ENCODE data around the gene KCNG3.

KCNG3 gene

GRCh38 chr2:42442774-42443173, 51.0 kb downstream of the KCNG3 start:
- H3K4me1 ChIP-seq = peaks cover 0 to 4% (median 0%) of the 10 kb centered on the region in 10 experiments; a peak in 1 of 20 replicates
- no peak overlapping the region for H3K4me2 ChIP-seq
- H3K9me3 ChIP-seq (replicated peaks in 1 of 11) = no peaks in the 10 kb centered on the region
- TF ChIP-seq Cebpa-rat (IDR thresholded peaks at IDR 0.05) = no peak
- H3K27me3 ChIP-seq = no peaks in the 10 kb centered on the region
- no peak overlapping the region for H3K9ac ChIP-seq
- no peaks in the 10 kb centered on the region for H4K20me1 ChIP-seq
- H3K27ac ChIP-seq = no peak overlapping the region
- no peak overlapping the region for H3K4me3 ChIP-seq
- H3K36me3 ChIP-seq = no peaks in the 10 kb centered on the region

GRCh38 chr2:42438685-42439084, 55.1 kb downstream of the KCNG3 start:
- Histone ChIP-seq H3K9ac (no peak overlapping the region), H4K20me1 (no peaks in the 10 kb centered on the region), H3K36me3 (no peaks in the 10 kb centered on the region), H3K27ac (no peak overlapping the region), H3K27me3 (no peaks in the 10 kb centered on the region), H3K4me1 (peaks cover 0 to 4% (median 0%) of the 10 kb centered on the region in 10 experiments; a peak in 1 of 20 replicates), H3K4me3 (no peak overlapping the region), H3K4me2 (no peak overlapping the region), H3K9me3 (replicated peaks in 1 of 11) (no peaks in the 10 kb centered on the region)
- no peak for TF ChIP-seq Cebpa-rat (IDR thresholded peaks at IDR 0.05)

- H3K4me2 ChIP-seq = no peak overlapping the region
- H3K4me1 ChIP-seq = peaks cover 0 to 4% (median 0%) of the 10 kb centered on the region in 10 experiments; a peak in 1 of 20 replicates
- no peaks in the 10 kb centered on the region for H3K27me3 ChIP-seq
- H3K27ac ChIP-seq = no peak overlapping the region
- no peak overlapping the region for H3K9ac ChIP-seq
- no peak for TF ChIP-seq Cebpa-rat (IDR thresholded peaks at IDR 0.05)
- no peaks in the 10 kb centered on the region for H3K9me3 ChIP-seq (replicated peaks in 1 of 11)
- H3K4me3 ChIP-seq = no peak overlapping the region
- no peaks in the 10 kb centered on the region for H4K20me1 ChIP-seq
- H3K36me3 ChIP-seq = no peaks in the 10 kb centered on the region
Measured at GRCh38 chr2:42436370-42436769, 57.4 kb downstream of the KCNG3 start.

- no peaks in the 10 kb centered on the region for H3K36me3 ChIP-seq
- TF ChIP-seq Cebpa-rat (IDR thresholded peaks at IDR 0.05) = no peak
- H3K9me3 ChIP-seq (replicated peaks in 1 of 11) = no peaks in the 10 kb centered on the region
- no peak overlapping the region for H3K4me2 ChIP-seq
- H3K27ac ChIP-seq = no peak overlapping the region
- H3K4me1 ChIP-seq = peaks cover 0 to 4% (median 0%) of the 10 kb centered on the region in 10 experiments; a peak in 1 of 20 replicates
- no peak overlapping the region for H3K4me3 ChIP-seq
- no peaks in the 10 kb centered on the region for H4K20me1 ChIP-seq
- no peaks in the 10 kb centered on the region for H3K27me3 ChIP-seq
- H3K9ac ChIP-seq = no peak overlapping the region
Measured at GRCh38 chr2:42435628-42436027, 58.2 kb downstream of the KCNG3 start.

GRCh38 chr2:42430188-42430587, 63.6 kb downstream of the KCNG3 start:
- H3K9ac ChIP-seq = no peak overlapping the region
- no peak overlapping the region for H3K4me3 ChIP-seq
- no peak overlapping the region for H3K27ac ChIP-seq
- no peaks in the 10 kb centered on the region for H3K36me3 ChIP-seq
- H3K9me3 ChIP-seq (replicated peaks in 1 of 11) = no peaks in the 10 kb centered on the region
- no peak overlapping the region for H3K4me2 ChIP-seq
- no peak for TF ChIP-seq Cebpa-rat (IDR thresholded peaks at IDR 0.05)
- H4K20me1 ChIP-seq = no peaks in the 10 kb centered on the region
- peaks cover 0 to 6% (median 0%) of the 10 kb centered on the region in 10 experiments; a peak in 2 of 20 replicates for H3K4me1 ChIP-seq
- H3K27me3 ChIP-seq = no peaks in the 10 kb centered on the region

GRCh38 chr2:42429352-42429751, 64.4 kb downstream of the KCNG3 start:
- Histone ChIP-seq H3K27ac (no peak overlapping the region), H3K4me3 (no peak overlapping the region), H3K4me2 (0 out of 22 replicates have a peak overlapping the region, but pooled peaks of 1 of the 11 experiments have one; percentile 2), H3K36me3 (no peaks in the 10 kb centered on the region), H4K20me1 (no peaks in the 10 kb centered on the region), H3K27me3 (no peaks in the 10 kb centered on the region), H3K4me1 (peaks cover 0 to 9% (median 0%) of the 10 kb centered on the region in 10 experiments; a peak in 2 of 20 replicates), H3K9me3 (replicated peaks in 1 of 11) (0 out of 22 replicates have a peak, but pooled peaks cover 0 to 4% (median 0%) of the 10 kb centered on the region in 11 experiments), H3K9ac (no peak overlapping the region)
- no peak for TF ChIP-seq Cebpa-rat (IDR thresholded peaks at IDR 0.05)

GRCh38 chr2:42425697-42426096, 68.1 kb downstream of the KCNG3 start:
- Histone ChIP-seq H3K9me3 (replicated peaks in 1 of 11) (0 out of 22 replicates have a peak, but pooled peaks cover 0 to 4% (median 0%) of the 10 kb centered on the region in 11 experiments), H3K27ac (no peak overlapping the region), H4K20me1 (no peaks in the 10 kb centered on the region), H3K27me3 (no peaks in the 10 kb centered on the region), H3K4me3 (no peak overlapping the region), H3K9ac (no peak overlapping the region), H3K4me2 (peak overlapping the region in 2 of 11 experiments; percentile 29 to 30; a peak in 2 of 22 replicates), H3K36me3 (no peaks in the 10 kb centered on the region), H3K4me1 (peaks cover 0 to 18% (median under 1%) of the 10 kb centered on the region in 10 experiments; a peak in 7 of 20 replicates)
- TF ChIP-seq Cebpa-rat (IDR thresholded peaks at IDR 0.05) = no peak

- H3K27ac ChIP-seq = no peak overlapping the region
- H3K4me2 ChIP-seq = no peak overlapping the region
- no peaks in the 10 kb centered on the region for H4K20me1 ChIP-seq
- H3K4me1 ChIP-seq = peaks cover 0 to 24% (median 1%) of the 10 kb centered on the region in 10 experiments; a peak in 8 of 20 replicates
- 0 out of 22 replicates have a peak, but pooled peaks cover 0 to 4% (median 0%) of the 10 kb centered on the region in 11 experiments for H3K9me3 ChIP-seq (replicated peaks in 1 of 11)
- TF ChIP-seq Cebpa-rat (IDR thresholded peaks at IDR 0.05) = no peak
- no peak overlapping the region for H3K9ac ChIP-seq
- H3K36me3 ChIP-seq = no peaks in the 10 kb centered on the region
- no peak overlapping the region for H3K4me3 ChIP-seq
- H3K27me3 ChIP-seq = no peaks in the 10 kb centered on the region
Measured at GRCh38 chr2:42424033-42424432, 69.7 kb downstream of the KCNG3 start.

GRCh38 chr2:42421601-42422239, 72.1 kb downstream of the KCNG3 start:
- Histone ChIP-seq H4K20me1 (no peaks in the 10 kb centered on the region), H3K27ac (peak overlapping the region in 2 of 11 experiments; percentile 49 to 63; a peak in 2 of 22 replicates), H3K4me3 (no peak overlapping the region), H3K9ac (no peak overlapping the region), H3K4me1 (peaks cover 0 to 24% (median 0%) of the 10 kb centered on the region in 10 experiments; a peak in 8 of 20 replicates), H3K9me3 (replicated peaks in 1 of 11) (peaks cover 0 to 4% (median 0%) of the 10 kb centered on the region in 11 experiments; a peak in 1 of 22 replicates), H3K27me3 (no peaks in the 10 kb centered on the region), H3K4me2 (no peak overlapping the region), H3K36me3 (no peaks in the 10 kb centered on the region)
- TF ChIP-seq Cebpa-rat (IDR thresholded peaks at IDR 0.05) = no peak
